Transverse colon (tissue), 4 donors: Measurements from ENCODE around the gene TNFSF10.

Experiments
- CTCF ChIP-seq, 5 experiments: fragments of 200-600 bp in 3 of 5; fragments of 450-650 bp in 2 of 5; sonication (generic) in 3 of 5; IDR thresholded peaks; 1 replicate in 2 of 5; 2 replicates in 3 of 5; pipeline ENCODE4 v1.5.1; 2016 to 2017; ENCODE audit warnings: antibody characterized with exemption in 5 of 5, inconsistent platforms in 3 of 5, mild to moderate bottlenecking in 2 of 5, moderate library complexity in 1 of 5
- POLR2A ChIP-seq: fragments of 450-650 bp; IDR thresholded peaks from one replicate; pipeline ENCODE4 v1.6.1; 2016; ENCODE audit warnings: antibody characterized with exemption, mild to moderate bottlenecking, moderate library complexity
- POLR2AphosphoS5 ChIP-seq, 3 donors: sonication (generic); formaldehyde crosslinking; IDR thresholded peaks; one replicate each; pipeline ENCODE4 v1.6.1; 2016; ENCODE audit warnings: antibody characterized with exemption in 3 of 3

GRCh38 chr3:172466553-172467130, 56.6 kb downstream of the TNFSF10 start:
- TF ChIP-seq CTCF (IDR thresholded peaks at IDR 0.05) (no peak), POLR2A (no peak), POLR2AphosphoS5 (IDR thresholded peaks at IDR 0.05) (no peak)
